HG02884 (cell line): ENCODE data around the gene SBF1.
"Not testable (repeated sequence)": the region's sequence is repeated elsewhere in the genome, so short reads cannot be mapped to it uniquely, and the experiment has no call there.

Experiments used
- ATAC-seq: cut with Tn5 transposase; IDR thresholded peaks from one replicate; pipeline ENCODE4 v1.9.1; 2021; ENCODE audit warnings: mild to moderate bottlenecking, moderate library complexity; ENCODE audit not compliant: unreplicated experiment

Gene SBF1

DNA sequence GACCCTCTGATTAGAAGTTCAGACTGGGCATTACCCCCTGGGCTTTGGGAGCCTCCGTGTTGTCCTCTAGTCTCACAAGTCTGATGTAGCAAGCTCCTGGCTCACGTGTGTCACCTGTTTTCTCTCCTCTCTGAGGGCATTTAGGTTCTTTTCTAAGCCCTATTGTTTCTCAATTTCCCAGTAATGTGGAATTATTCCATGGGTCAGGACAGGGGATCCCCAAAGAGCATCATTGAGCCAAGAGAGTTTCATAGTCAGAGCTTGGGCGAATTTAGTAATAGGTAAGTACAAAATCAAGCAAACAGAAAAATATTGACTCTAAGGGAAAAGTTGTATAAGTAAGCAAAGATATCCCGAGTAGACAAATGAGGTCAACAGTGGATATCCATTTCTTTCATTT is 74.4 kb downstream of the SBF1 start:
- no peak for ATAC-seq

GRCh38 chr22:50399751-50400331 is 75.0 kb downstream of the SBF1 start:
- ATAC-seq = no peak

GRCh38 chr22:50398831-50399648 is 75.8 kb downstream of the SBF1 start:
- no peak for ATAC-seq

DNA sequence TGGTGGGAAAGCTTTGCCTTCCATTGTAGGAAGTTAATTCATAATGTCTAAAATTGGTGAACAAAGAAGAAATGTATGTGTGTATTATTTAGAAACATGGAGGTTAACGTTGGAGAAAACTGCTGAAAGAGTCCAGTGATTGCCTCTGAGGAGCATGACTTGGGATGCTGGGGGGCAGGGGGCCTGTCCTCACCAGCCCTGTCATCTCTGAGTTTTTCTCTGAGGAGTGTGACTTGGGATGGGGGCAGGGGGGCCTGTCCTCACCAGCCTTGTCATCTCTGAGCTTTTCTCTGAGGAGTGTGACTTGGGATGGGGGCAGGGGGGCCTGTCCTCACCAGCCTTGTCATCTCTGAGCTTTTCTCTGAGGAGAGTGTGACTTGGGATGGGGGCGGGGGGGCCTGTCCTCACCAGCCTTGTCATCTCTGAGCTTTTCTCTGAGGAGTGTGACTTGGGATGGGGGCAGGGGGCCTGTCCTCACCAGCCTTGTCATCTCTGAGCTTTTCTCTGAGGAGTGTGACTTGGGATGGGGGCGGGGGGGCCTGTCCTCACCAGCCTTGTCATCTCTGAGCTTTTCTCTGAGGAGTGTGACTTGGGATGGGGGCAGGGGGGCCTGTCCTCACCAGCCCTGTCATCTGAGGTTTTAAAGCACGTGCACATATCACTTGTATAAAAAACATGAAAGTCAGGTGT is 77.3 kb downstream of the SBF1 start:
- not testable (repeated sequence) for ATAC-seq

GRCh38 chr22:50396751-50397370 is 78.0 kb downstream of the SBF1 start:
- ATAC-seq = no peak
